SK-MEL-5 (cell line): Measurements from ENCODE around the gene CLPTM1. TPM values are rescaled to one million over a fixed set of nuclear protein-coding genes. Genes with fewer than 3 reads are reported as not detected.

Experiments
- DNase-seq: peaks from one replicate; pipeline ENCODE4 v3.0.0-alpha.2; 2016; ENCODE audit warnings: low read depth, low spot score
- in situ Hi-C: cut with HindIII; loops from 2 replicates; pipeline ENCODE4 v1.10.0; 2016; ENCODE audit warnings: low sequenced_read_pairs, high pct_unique_total_duplicates, low pct_unique_long_range_greater_than_20kb
- total RNA-seq: library from RNA; depleted of rRNA; stranded (reverse); fragments of >200 nt; shearing (Covaris generic); gene quantifications from 2 replicates; pipeline ENCODE4 v1.2.3, GENCODE V29; 2014

The CLPTM1 gene
- total RNA-seq, 1 experiment from 2014 or later = 35.9 TPM

GRCh38 chr19:44927746-44928145 is 27.4 kb upstream of the CLPTM1 start:
- DNase-seq = no peak
- in situ Hi-C loops = no loop called here

GRCh38 chr19:44930088-44930487 is 25.1 kb upstream of the CLPTM1 start:
- no peak for DNase-seq
- in situ Hi-C loops = no loop called here

- no peak for DNase-seq
- in situ Hi-C loops = no loop called here
These were observed 23.6 kb upstream of the CLPTM1 start for GRCh38 chr19:44931541-44931940.

- in situ Hi-C loops = no loop called here
- DNase-seq = no peak
These were observed 15.5 kb upstream of the CLPTM1 start for GRCh38 chr19:44939668-44940067.

- DNase-seq = no peak
- in situ Hi-C loops = no loop called here
These were observed 13.1 kb upstream of the CLPTM1 start, which contains the start of gene APOC4 for GRCh38 chr19:44942067-44942571. TSS of gene APOC4 (plus strand) at chr19:44942237. CDS start at chr19:44942278, 41 bp downstream.

- in situ Hi-C loops = no loop called here
- DNase-seq = peak; percentile 65
These were observed 11.4 kb upstream of the CLPTM1 start for GRCh38 chr19:44943801-44944249.

- DNase-seq = no peak
- in situ Hi-C loops = no loop called here
These were observed 8.1 kb upstream of the CLPTM1 start for GRCh38 chr19:44947041-44947581.

- in situ Hi-C loops = no loop called here
- no peak for DNase-seq
These were observed 6.9 kb upstream of the CLPTM1 start for GRCh38 chr19:44948237-44948636.

GRCh38 chr19:44948763-44949374 is 6.3 kb upstream of the CLPTM1 start:
- in situ Hi-C loops = no loop called here

GRCh38 chr19:44949550-44949949 is 5.6 kb upstream of the CLPTM1 start:
- in situ Hi-C loops = no loop called here
- no peak for DNase-seq

More at GRCh38 chr19:44948763-44949374, 6.3 kb upstream of the CLPTM1 start:
- DNase-seq = no peak

- peak; percentile 83 for DNase-seq
- in situ Hi-C loops = no loop called here
These were observed 3.7 kb upstream of the CLPTM1 start for GRCh38 chr19:44951179-44952159.

- in situ Hi-C loops = no loop called here
- no peak for DNase-seq
These were observed 917 bp upstream of the CLPTM1 start for GRCh38 chr19:44954278-44954648.

- no peak for DNase-seq
- in situ Hi-C loops = no loop called here
These were observed 592 bp downstream of the CLPTM1 start for GRCh38 chr19:44955505-44956439.

- in situ Hi-C loops = no loop called here
- DNase-seq = no peak
These were observed 2.3 kb downstream of the CLPTM1 start for GRCh38 chr19:44957526-44957925.

GRCh38 chr19:44958090-44958489 is 2.9 kb downstream of the CLPTM1 start:
- DNase-seq = no peak
- in situ Hi-C loops = no loop called here

GRCh38 chr19:44959691-44960090 is 4.5 kb downstream of the CLPTM1 start:
- no peak for DNase-seq
- in situ Hi-C loops = no loop called here
